Activated naive CD8-positive, alpha-beta T cell treated with anti-CD3 and anti-CD28 coated beads, Interleukin-2, amount 50 U/mL, for 16 hours (primary cell): ENCODE results near the gene TIGD3.

Source experiments
- DNase-seq: peaks from one replicate; pipeline ENCODE4 v3.0.0-alpha.2; 2020; ENCODE audit warnings: low read depth, low spot score

TIGD3 gene

GRCh38 chr11:65390099-65390941 lies 35.8 kb downstream of the TIGD3 start:
- no peak for DNase-seq

GRCh38 chr11:65390996-65391395 lies 36.4 kb downstream of the TIGD3 start:
- no peak for DNase-seq

GRCh38 chr11:65392186-65392829 lies 37.8 kb downstream of the TIGD3 start:
- no peak for DNase-seq

GRCh38 chr11:65392899-65393298 lies 38.3 kb downstream of the TIGD3 start:
- DNase-seq: no peak

DNA sequence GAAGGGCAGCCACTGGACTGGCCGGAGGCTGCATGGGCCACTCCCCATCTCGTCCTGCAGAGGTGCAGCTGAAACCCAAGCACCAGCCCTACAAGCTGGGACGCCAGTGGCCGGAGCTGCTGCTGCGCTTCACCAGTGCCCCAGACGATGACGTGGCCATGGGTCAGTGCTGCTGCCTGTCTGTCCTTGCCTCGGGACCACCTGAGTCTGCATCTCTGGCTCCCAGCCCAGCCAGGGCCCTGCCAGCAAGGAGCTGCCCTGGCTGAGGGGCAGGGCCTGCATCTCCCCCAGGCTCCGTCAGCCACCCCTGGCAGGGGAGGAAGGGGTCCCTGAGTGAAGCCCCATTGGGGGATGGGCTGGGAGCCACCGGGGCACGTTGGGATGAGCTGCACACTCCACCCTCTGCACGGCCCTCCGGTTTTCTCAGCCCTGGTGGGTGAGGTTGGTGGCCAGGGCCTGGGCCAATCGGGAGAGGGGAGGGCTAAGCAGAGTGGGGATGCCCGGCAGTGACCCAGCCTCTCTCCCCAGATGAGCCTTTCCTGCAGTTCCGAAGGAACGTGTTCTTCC lies 39.0 kb downstream of the TIGD3 start:
- DNase-seq: no peak

- DNase-seq: no peak
These were observed 39.6 kb downstream of the TIGD3 start for GRCh38 chr11:65394125-65394536.

- DNase-seq: no peak
These were observed 41.5 kb downstream of the TIGD3 start for GRCh38 chr11:65395961-65396530.

DNA sequence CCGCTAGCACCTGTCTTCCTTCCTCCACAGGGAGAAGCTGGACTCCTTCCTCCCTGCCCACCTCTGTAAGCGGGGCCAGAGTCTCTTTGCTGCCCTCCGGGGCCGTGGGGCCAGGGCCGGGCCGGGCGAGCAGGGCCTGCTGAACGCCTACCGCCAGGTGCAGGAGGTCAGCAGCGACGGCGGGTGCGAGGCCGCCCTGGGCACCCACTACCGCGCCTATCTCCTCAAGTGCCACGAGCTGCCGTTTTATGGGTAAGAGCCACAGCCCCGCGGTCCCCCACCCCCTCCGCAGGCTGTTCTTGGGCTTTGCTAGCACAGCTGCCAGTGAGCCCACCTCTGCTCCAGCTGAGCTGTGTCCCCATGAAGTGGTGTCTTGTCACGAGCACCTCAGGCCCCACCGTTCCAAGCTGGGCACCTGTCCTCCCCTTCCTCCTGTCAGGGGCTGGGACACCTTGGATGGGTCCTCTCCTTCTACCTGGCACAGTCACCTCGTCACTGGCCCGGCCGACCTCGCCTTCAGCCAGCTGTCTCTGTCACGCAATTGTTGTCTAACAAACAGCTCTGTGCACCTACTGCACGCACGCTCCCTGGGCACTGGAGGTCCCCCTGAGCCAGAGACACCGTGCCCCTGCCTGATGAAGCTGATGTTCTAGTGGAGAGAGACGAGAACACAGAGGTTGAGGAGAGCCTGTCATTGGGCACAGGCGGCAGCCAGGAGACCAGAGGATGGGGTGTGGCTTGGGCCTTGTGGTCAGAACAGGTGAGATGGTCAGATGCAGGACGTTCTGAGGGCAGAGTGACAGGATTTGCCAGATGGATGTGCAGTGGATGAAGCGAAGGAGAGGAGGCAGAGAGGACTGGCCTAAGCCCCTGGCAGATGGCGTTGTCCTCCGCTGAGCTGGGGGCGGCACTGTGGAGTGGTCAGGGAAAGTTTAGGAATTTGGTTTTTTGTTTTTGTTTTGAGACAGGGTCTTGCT lies 42.5 kb downstream of the TIGD3 start:
- no peak for DNase-seq

DNA sequence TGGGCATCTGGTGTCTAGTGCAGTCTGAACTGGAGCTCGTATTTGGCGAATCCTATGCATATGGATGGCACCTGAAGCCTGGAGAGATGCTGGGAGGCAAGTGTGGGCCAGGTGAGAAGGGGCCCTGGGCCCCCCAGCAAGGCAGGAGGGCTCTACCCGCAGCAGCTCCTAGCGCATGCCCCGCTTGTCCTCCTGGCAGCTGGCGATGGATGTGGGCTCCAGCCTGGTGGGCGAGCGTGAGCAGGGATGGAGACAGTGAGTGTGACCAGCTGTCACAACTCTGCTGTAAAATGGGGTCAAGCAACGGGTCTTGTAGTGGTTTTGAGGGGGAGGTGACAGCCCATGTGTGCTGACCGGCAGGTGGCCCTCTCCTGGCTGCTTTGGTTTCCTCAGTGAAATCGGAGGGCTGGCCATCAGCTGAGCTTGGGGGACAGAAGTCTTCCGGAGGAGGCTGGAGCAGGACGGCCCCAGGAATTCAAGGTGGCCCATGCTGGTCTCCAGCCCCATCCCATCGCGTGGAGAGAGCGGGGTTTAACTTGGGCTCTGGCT lies 43.9 kb downstream of the TIGD3 start:
- no peak for DNase-seq

- DNase-seq: no peak
These were observed 44.7 kb downstream of the TIGD3 start for GRCh38 chr11:65399249-65399648.

- no peak for DNase-seq
These were observed 45.3 kb downstream of the TIGD3 start for GRCh38 chr11:65399845-65400244.

- no peak for DNase-seq
These were observed 45.9 kb downstream of the TIGD3 start for GRCh38 chr11:65400307-65401072.

GRCh38 chr11:65401073-65401802 lies 46.7 kb downstream of the TIGD3 start:
- no peak for DNase-seq

DNA sequence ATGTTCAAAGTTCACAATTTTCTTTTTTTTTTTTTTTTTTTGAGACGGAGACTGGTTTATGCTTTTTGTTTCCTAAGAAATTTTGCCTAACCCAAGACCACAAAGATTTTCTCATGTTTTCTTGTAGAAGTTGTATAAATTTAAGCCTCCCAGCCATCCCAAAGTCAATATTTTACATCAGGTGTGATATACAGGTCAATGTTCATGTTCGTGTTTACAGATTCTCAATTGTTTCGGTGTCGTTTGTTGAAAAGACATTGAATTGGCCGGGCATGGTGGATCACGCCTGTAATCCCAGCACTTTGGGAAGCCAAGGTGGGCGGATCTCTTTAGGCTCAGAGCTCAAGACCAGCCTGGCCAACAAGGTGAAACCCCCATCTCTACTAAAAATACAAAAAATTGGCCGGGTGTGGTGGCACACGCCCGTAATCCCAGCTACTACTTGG lies 47.3 kb downstream of the TIGD3 start:
- DNase-seq: no peak

DNA sequence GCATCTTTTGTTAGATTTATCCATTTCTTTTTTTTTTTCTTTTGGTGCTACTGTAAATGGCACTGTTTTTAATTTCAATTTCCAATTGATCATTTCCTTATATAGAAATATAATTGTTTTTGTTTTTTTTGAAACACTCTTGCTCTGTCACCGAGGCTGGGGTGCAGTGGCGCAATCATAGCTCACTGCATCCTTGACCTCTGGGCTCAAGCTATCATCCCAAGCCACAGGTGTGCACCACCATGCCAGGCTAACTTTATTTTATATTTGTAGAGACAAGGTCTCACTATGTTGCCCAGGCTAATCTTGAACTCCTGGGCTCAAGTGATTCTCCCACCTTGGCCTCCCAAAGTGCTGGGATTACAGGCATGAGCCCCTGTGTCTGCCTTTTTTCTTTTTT lies 48.2 kb downstream of the TIGD3 start:
- no peak for DNase-seq

DNA sequence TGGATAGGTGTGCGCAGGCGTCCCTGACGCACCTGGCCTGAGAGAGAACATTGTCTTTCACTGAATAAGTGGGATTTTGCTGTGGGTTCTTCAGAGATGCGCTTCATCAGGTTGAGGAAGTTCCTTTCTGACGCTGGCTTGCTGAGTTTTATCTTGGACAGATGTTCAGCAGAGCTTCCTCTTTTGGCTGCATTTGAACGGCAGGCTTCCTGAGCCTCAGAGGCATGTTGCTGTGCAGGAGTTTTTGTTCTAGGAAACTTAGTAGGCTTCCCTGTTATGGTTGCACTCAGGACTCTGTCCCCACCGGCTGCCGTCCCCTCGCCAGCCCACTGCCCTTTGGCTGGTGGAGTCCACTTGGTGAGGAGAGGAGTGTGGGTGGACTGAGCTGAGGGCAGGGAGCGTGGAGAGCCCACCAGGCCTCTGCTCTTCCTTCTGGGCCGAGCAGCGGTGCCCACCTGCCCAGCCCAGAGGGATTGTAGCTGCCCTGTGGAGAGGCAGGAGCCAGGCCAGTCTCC lies 49.1 kb downstream of the TIGD3 start:
- no peak for DNase-seq

DNA sequence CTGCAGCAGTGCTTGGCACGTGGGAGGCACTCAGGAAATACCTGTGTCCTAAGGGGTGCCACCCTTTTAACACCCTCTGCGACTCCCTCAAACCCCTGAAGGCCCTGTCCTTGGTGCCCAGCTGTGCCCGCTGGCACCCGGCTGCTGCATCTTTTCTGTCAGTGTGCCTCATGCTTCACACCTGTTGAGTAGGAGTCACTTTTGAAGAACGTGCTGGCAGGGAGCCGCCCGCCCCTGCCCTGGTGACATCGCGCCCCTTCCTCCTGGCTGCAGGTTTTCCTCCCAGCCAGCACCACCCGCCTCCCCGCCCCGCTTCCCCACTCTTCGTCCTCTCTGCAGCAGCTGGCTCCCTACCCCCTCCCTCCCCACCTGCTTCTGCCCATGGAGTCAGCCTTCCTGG lies 49.7 kb downstream of the TIGD3 start:
- DNase-seq: no peak

DNA sequence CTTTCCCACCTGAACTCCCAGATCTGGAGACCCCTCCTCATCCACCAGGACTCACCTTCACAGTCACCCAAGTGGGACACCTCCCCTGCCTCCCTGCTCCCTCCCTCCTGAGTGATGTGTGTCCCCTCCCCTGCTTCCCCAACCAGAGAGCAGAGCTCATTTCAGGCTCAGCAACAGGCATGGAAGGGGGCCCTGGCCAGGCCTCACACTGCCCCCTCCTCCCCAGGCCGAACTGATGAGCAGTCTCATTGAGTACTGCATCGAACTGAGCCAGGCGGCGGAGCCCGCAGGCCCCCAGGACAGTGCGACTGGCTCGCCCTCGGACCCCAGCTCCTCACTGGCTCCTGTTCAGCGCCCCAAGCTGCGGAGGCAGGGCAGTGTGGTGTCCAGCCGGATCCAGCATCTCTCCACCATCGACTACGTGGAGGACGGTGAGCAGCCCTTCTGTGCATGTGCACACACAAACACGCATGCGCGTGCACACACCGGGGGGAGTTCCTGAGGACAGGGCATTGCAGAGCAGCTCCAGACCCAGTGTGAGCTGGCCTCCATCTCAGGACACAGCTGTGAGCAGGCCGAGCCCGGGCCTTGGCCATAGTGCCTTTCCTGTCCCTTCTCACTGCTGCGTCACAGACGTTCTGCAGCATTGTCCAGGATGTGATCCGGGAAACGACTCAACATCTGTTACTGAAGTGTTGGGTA lies 50.2 kb downstream of the TIGD3 start:
- DNase-seq: no peak
